ENCODE data around the gene HSD17B11. TPM values are rescaled to one million over a fixed set of nuclear protein-coding genes. Genes with fewer than 3 reads are reported as not detected.

Gene HSD17B11
- total RNA-seq, 1 experiment from 2014 or later: 14.0 TPM

- ChIA-PET POLR2A (no interaction called here), CTCF (no interaction called here)
- Mint-ChIP-seq H3K4me3 (no peak overlapping the region), H3K9me3 (no peaks in the 10 kb centered on the region), H3K27me3 (ENCODE audit: low read depth) (no peaks in the 10 kb centered on the region; the same call in 1 of the 2 replicates), H3K27ac (no peak overlapping the region), H3K4me1 (no peaks in the 10 kb centered on the region), H3K36me3 (no peaks in the 10 kb centered on the region)
- no peak for TF ChIP-seq USF2 (CRISPR knock-in tag; IDR thresholded peaks at IDR 0.05)
- no peak for TF ChIP-seq ZNF423 (CRISPR knock-in tag; IDR thresholded peaks at IDR 0.05)
- TF ChIP-seq HMGA2 (CRISPR knock-in tag; IDR thresholded peaks at IDR 0.05): no peak
- TF ChIP-seq GABPB1 (CRISPR knock-in tag; IDR thresholded peaks at IDR 0.05): no peak
- TF ChIP-seq, protein P1, sequence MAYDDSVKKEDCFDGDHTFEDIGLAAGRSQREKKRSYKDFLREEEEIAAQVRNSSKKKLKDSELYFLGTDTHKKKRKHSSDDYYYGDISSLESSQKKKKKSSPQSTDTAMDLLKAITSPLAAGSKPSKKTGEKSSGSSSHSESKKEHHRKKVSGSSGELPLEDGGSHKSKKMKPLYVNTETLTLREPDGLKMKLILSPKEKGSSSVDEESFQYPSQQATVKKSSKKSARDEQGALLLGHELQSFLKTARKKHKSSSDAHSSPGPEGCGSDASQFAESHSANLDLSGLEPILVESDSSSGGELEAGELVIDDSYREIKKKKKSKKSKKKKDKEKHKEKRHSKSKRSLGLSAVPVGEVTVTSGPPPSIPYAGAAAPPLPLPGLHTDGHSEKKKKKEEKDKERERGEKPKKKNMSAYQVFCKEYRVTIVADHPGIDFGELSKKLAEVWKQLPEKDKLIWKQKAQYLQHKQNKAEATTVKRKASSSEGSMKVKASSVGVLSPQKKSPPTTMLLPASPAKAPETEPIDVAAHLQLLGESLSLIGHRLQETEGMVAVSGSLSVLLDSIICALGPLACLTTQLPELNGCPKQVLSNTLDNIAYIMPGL (CRISPR knock-in tag; IDR thresholded peaks at IDR 0.05): no peak
- no peak for TF ChIP-seq ZNF281 (CRISPR knock-in tag; IDR thresholded peaks at IDR 0.05)
- no peak for TF ChIP-seq TP53 (CRISPR knock-in tag; IDR thresholded peaks at IDR 0.05)
- no peak for TF ChIP-seq NFE2L1 (CRISPR knock-in tag; IDR thresholded peaks at IDR 0.05)
- TF ChIP-seq ZNF121 (CRISPR knock-in tag; IDR thresholded peaks at IDR 0.05): no peak
- TF ChIP-seq ZNF512 (CRISPR knock-in tag; IDR thresholded peaks at IDR 0.05; ENCODE audit: borderline replicate concordance): no peak
- no peak for TF ChIP-seq ATF3 (CRISPR knock-in tag; conservative IDR thresholded peaks at IDR 0.05)
- ATAC-seq: no peak
- DNase-seq (ENCODE audit: low spot score): no peak
Measured at GRCh38 chr4:87326460-87326859, 64.5 kb downstream of the HSD17B11 start.

- ChIA-PET CTCF (no interaction called here), POLR2A (no interaction called here)
- no peak for ATAC-seq
- no peak for DNase-seq (ENCODE audit: low spot score)
- H3K36me3 Mint-ChIP-seq: no peaks in the 10 kb centered on the region
- H3K9me3 Mint-ChIP-seq: no peaks in the 10 kb centered on the region
- TF ChIP-seq, protein P2, sequence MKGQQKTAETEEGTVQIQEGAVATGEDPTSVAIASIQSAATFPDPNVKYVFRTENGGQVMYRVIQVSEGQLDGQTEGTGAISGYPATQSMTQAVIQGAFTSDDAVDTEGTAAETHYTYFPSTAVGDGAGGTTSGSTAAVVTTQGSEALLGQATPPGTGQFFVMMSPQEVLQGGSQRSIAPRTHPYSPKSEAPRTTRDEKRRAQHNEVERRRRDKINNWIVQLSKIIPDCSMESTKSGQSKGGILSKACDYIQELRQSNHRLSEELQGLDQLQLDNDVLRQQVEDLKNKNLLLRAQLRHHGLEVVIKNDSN (CRISPR knock-in tag; IDR thresholded peaks at IDR 0.05): no peak
- TF ChIP-seq ZBTB43 (CRISPR knock-in tag; IDR thresholded peaks at IDR 0.05) (no peak), NR1H2 (CRISPR knock-in tag; IDR thresholded peaks at IDR 0.05) (no peak), NR2C2 (CRISPR knock-in tag; IDR thresholded peaks at IDR 0.05) (no peak), ZNF121 (CRISPR knock-in tag; IDR thresholded peaks at IDR 0.05) (no peak), ETV6 (CRISPR knock-in tag; IDR thresholded peaks at IDR 0.05) (no peak), EMX1 (CRISPR knock-in tag; IDR thresholded peaks at IDR 0.05) (no peak), MYBL2 (CRISPR knock-in tag; IDR thresholded peaks at IDR 0.05) (no peak), RELA (CRISPR knock-in tag; IDR thresholded peaks at IDR 0.05; ENCODE audit: borderline replicate concordance) (no peak)
- H3K27me3 Mint-ChIP-seq (ENCODE audit: low read depth): no peaks in the 10 kb centered on the region
- no peaks in the 10 kb centered on the region for H3K4me1 Mint-ChIP-seq
- no peak within 1 kb of the TSS for H3K4me3 Mint-ChIP-seq
- H3K27ac Mint-ChIP-seq: no peak within 1 kb of the TSS
Measured at GRCh38 chr4:87322754-87323153, 68.2 kb downstream of the HSD17B11 start, which contains the start of gene HSD17B13. HSD17B13 (minus strand) TSS chr4:87322882; CDS start chr4:87322841, 41 bp downstream.
